Embryonic facial prominence (tissue), 1 donor: ENCODE data around the gene MYO9B.
A peak's percentile ranks its signal among the peaks of the same experiment; 100 is the strongest.
"Not testable (repeated sequence)": the region's sequence is repeated elsewhere in the genome, so short reads cannot be mapped to it uniquely, and the experiment has no call there.

Source experiments
- DNase-seq: peaks from one replicate; pipeline ENCODE4 v3.0.0-alpha.2; 2016; ENCODE audit errors: extremely low spot score

Gene MYO9B

DNA sequence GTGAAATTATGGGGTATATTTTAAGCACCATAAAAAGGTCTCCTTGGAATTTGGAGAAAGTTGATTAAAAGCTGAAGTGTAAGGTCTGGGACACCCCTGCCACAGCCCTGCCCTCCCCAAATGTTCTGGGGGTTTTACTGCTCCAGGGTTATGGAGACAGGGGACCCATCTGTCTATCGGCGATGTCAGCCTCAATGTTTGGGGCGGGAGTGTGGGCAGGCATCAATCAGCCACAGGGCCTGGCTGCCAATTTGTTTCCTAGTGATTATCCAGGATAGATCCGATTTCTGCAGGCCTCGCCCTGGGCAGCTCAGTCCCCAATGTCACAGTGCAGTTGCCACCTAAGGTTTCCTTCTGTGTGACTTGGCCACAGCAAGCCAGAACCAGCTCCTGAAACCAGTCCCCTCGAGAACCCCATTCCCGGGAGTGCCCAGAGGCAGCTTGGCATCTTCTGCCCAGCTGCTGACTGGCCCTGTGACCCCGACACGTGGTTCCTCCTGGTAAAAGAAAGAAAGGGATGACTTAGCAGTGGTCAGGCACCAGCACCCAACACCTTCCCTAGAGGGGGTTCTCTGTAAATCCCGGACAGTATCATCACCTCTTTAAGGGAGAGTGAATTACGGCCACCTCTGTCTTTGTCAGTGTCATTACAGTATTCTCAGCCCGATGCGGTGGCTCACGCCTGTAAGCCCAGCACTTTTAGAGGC is 41.6 kb downstream of the MYO9B start:
- DNase-seq: no peak

DNA sequence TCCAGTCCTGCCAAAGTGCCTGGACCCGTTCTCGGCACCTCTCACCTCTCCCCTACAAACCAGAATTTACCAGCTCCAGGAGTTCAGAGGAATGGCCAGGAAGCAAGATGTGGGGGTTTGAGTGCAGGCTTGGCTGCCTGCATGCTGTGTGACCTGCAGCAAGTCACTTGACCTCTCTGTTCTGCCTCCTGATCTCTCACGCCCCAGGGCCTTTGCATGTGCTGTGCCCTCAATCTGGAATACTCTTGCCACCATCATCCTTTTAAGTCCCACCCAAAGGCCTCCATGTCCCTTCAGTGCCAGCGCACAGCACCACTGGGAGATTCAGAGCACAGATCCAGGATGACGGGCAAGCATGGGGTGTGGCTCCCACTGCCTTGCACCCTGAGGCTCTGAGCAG is 43.4 kb downstream of the MYO9B start:
- DNase-seq: no peak

DNA sequence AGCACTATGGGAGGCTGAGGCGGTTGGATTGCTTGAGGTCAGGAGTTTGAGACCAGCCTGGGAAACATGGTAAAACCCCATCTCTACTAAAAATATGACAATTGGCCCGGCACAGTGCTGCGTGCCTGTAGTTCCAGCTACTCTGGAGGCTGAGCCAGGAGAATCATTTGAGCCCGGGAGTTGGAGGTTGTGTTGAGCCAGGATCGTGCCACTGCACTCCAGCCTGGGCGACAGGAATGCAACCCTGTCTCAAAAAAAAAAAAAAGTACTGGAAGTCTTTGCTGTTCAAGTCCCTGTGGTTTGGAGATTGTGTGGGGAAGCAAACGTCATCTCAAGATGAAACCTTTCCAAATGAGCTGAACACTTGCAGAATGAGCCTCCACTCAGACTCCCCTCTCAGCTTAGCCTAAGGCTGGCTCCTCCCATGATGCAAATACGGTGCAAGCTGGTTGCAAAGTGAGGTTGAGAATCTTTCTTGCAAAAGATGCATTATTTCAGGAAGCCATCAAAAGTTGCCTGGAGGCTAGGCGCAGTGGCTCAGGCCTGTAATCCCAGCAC is 46.2 kb downstream of the MYO9B start:
- DNase-seq: no peak

DNA sequence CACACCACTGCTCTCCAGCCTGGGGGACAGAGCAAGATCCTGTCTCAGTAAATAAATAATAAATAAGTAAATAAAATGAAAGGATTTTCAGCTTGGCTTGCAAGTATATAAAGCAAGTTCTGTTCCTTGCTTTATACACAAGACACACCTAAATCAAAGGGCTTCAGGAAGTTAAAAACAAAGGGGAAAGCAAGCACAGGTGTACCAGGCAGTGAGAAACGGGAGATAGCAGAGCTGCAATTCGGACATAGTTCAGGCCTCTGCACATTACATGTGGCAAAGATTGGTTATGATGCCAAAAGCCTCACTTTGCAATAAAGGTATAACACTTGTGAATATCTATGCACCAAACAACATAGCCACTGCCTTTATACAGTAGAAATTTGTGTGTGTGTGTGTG is 47.5 kb downstream of the MYO9B start:
- DNase-seq: no peak

DNA sequence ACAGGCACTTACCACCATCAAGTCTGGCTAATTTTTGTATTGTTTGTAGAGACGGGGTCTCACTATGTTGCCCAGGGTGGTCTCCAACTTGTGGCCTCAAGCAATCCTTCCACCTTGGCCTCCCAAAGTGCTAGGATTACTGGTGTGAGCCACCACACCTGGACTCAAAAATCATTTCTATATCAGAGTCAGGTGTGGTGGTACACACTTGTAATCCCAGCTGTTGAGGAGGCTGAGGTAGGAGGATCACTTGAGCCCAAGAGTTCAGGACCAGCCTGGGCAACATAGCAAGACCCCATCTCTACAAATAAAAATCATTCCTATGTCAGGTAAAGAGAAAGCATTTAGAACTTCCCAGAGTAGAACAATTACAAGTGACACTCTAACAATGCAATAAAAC is 48.4 kb downstream of the MYO9B start:
- DNase-seq: no peak

DNA sequence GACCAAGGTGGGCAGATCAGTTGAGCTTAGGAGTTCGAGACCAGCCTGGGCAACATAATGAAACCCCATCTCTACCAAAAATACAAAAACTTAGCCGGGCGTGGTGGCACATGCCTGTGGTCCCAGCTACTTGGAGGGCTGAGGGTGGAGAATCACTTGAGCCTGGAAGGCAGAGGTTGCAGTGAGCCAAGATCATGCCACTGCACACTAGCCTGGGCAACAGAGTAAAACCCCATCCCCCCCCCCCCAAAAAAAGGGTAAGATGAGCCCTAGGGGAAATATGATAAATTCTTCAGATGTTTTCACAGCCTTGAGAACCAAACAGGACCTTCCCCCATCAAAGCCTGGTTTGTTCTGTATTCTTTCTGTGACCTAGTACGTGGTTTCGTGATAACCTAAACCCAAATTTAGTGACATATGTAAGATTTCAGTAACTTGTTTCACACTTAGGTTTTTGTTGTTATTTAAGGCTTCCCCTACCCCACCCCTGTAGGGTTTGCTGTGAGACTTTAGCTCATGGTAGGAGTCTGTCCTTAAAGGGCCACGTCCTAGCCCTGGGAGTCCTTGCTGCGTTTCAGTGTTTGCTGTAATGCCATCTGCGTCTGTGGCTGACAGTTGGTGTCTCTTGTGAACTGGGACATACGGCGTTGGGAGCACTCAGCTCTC is 49.6 kb downstream of the MYO9B start:
- DNase-seq: no peak

DNA sequence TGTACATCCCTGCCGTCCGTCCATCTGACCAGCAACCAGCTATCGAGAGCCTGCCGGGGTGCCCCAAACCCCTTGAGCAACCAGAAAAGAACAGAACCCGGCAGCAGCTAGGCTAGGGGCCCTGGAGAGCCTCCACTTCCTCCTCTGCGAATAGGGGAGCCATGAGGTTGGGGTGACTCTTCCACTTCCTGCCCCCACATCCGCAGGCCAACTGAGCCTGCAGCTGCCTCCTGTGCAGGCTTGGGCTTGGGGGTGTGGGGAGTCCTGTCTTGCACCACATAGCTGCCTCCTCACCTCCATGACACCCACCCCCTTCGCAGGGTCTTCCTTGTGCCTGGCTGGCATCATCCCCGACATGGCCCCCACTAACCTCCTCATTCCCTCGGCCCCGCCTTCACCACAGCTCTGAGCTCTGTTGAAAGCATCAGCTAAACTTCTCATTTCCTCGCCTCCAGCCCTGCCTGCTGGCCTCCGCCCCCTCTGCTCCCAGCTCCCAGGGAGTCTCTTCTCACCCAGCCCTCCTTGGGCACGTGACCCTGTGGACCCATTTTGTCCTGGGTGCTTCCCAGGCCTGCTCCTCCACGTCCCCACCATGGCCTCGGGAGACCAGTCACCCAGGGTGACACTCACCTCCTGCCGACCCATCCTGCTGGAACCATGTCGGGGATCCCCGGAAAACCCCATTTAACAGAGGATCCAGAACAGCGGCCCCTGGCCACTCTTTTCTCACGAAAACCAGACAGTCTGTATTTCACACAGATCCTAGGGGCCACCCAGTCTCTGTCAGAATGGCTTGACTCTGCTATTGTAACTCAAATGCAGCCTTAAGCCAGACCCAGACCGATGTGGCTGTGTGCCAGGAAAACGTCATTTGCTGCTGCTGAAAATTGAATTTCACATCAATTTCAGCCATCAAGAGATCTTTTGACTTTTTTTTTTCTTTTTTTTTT is 50.4 kb downstream of the MYO9B start:
- DNase-seq: no peak

DNA sequence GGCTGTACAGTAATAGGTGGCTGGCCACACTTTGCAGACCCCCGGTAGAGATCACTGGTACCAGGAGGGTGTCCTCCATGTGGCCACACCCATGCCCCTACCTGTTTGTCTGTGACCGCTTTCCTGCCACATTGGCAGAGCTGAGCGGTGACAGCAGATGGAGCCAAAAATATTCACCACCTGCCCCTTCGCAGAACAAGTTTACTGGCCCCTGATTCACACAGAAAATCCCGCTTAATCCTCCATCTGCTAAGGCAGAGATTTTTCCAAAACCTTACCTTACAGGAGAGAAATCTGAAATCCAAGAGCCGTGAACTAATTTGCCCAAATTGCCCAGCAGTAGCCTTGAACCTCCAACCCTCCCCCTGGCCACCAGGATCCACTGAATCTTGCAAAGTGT is 52.1 kb downstream of the MYO9B start:
- no peak for DNase-seq

DNA sequence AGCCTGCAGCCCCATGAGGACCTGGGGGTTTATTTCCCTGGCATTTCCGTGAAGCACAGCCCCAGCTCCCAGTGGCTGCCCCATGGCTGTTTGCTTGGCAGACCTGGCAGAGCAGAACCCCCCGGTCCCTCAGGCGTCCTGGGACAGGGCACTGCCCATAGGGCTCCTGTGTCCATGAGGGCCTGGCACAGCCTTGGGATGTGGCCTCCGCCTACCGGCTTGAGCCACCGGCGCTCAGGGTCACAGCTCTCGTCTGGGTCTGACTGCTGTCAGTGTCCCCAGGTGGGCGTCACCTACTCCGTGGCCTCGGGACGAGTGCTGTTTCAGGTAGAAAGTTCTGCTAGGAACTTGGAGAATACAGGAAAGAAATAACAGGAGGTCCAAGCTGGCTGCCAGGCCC is 52.8 kb downstream of the MYO9B start:
- no peak for DNase-seq

DNA sequence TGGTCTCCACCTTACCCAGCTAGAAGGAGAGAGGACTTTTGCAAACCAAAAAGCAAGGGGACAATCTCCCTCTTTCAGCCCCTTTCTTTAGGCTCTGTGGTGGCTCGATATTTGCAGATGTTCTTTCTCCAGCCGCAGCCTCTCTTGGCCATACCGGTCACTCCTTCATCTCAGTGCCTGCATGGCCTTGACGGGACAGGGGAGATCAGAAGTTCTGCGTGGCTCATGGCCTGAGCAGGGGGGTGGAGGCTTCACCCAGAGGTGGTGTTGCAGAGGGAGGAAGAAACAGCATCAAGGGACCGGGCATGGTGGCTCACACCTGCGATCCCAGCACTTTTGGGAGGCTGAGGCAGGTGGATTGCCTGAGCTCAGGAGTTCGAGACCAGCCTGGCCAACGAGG is 53.2 kb downstream of the MYO9B start:
- no peak for DNase-seq

DNA sequence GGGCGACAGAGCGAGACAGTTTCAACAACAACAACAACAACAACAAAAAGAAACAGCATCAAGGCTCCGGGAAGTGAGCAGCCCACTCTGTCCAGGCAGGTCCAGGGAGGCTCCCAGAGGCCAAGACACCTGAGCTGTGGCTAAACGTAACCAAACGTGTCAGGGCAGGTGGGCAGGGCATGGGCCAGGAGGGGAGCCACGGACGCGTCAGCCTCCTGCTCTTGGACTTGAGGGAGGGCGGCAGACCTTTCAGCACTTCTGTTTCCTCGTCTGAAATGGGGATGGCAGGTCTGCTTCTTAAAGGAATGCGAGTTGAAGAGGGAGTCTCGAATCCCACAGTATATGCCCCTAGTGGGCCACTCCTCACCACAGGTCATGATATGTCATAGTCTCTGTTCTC is 53.8 kb downstream of the MYO9B start:
- DNase-seq: no peak

DNA sequence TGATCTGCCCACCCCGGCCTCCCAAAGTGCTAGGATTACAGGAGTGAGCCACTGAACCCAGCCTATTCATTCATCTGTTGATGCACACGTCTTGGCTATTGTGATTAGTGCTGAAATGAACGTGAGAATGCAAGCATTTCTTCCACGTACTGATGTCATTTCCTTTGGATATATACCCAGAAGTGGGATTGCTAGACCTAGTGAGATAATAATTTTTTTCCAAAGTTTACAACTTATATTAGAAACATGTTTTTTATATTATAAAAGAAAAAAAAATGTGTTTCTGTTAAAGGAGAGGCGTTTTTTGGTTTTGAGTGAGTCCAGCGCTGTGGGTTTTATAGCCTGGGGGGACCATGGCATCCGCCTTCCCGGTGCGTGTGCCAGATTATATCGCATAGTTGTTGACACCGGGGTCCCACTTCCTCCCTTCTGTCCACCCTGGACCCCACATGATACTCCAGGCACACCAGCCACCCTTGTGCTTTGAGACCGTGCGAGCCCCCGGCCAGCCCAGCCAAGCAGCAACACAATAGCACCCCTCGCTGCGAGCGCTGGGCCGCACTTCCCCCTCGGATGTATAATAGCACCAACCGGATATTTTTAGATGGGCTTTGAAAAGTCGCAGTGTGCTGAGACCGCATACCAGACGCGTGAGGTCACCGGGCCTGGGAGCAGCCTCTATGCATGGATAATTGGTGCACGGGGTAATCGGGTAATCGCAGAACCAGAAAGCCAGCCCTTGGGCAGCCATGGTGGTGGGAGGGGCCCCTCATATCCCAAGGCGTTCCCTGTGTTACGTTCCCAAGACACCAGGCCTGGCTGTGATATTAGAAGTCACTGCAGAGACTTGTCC is 59.6 kb downstream of the MYO9B start:
- DNase-seq: peak; percentile 97

DNA sequence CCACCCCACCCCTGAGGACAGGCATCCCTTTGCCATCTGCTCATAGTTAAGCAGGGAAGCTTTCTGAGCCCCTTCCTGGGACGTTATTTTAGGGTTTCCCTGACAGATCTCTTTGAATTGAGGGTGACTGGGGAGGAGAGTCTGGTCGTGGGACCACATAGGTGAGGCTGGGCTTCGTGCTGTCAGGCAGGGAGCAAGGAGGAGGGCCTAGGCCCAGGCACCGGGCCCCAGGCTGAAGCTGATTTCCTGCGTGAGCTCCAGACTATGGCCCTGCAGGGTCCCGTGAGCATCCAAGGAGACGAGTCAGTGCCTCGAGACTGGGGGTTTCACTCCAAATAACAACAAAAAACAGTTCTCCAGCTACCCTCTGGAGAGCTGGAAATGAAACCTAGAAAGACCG is 60.4 kb downstream of the MYO9B start:
- no peak for DNase-seq

DNA sequence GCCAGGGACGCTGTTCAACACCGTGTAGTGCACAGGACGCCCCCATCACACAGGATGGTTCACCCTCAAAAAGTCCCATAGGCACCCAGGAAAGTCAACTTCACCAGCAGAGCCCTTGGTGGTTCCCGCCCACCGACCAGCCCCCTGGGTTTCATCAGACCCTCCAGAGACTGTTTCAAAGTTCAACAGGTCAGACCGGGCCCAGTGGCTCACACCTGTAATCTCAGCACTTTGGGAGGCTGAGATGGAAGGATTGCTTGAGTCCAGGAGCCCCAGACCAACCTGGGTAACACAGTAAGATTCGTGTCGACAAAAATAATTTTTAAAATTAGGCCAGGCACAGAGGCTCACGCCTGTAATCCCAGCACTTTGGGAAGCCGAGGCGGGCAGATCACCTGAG is 61.0 kb downstream of the MYO9B start:
- DNase-seq: no peak

DNA sequence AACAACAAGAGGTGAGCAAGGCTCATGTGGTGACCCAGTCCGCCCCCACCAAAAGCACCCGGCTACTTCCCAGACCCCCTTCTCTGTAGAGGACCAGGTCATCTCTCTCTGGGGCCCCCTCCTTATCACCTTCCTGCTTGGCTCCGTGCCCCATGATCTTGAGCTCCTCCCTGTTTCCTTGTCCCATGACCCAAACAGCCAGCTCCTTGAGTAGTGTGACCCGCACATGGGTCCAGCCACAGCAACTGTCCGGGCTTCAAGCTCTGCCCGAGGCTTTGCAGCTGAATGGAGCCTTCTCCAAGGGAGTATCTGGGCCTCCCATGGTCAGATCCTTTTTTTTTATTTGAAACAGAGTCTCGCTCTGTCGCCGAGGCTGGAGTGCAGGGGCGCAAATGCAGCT is 61.8 kb downstream of the MYO9B start:
- DNase-seq: no peak

DNA sequence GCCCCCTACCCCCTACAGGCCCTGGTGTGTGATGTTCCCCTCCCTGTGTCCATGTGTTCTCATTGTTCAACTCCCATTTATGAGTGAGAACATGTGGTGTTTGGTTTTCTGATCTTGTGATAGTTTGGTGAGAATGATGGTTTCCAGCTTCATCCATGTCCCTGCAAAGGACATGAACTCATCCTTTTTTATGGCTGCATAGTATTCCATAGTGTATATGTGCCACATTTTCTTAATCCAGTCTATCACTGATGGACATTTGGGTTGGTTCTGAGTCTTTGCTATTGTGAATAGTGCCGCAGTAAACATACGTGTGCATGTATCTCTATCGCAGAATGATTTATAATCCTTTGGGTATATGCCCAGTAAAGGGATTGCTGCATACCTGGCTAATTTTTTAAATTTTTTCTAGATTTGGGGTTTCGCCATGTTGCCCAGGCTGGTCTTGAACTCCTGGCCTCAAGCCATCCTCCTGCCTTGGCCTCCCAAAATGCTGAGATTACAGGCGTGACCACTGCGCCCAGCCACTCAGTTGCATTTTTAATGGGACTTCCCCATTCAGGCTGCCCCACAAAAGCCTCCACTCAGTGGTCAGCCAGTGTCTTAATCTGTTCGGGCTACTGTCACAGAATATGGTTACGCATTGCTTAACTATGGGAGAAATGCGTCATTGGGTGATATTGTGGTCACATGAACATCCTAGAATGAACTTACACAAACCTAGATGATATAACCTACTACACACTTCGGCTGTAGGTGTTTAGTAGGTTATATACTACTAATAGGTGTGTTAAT is 62.7 kb downstream of the MYO9B start:
- not testable (repeated sequence) for DNase-seq

DNA sequence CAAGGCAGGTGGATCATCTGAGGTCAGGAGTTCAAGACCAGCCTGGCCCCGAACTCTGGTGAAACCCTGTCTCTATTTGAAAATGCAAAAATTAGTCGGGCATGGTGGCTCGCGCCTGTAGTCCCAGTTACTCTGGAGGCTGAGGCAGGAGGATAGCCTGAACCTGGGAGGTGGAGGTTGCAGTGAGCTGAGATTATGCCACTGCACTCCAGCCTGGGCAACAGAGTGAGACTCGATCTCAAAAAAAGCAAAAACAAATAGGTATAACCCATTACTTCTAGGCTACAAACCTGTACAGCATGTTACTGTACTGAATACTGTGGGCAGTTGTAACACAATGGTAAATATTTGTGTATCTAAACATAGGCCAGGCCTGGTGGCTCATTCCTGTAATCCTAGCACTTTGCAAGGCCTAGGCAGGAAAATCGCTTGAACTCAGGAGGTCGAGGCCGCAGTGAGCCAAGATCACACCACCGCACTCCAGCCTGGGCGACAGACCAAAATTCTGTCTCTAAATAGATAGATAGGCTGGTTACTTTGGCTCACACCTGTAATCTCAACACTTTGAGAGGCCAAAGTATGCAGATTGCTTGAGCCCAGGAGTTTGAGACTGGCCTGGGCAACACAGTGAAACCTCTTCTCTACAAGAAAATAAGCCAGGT is 63.5 kb downstream of the MYO9B start:
- DNase-seq: no peak

DNA sequence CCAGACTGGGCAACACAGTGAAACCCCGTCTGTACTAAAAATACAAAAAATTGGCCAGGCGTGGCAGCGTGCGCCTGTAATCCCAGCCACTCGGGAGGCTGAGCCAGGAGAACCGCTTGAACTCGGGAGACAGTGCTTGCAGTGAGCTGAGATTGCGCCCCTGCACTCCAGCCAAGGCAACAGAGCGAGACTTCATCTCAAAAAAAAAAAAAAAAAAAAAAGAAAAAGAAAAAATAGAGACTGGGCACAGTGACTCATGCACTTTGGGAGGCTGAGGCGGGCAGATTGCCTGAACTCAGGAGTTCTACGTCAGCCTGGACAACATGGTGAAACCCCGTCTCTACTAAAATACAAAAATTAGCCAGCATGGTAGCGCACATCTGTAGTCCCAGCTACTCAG is 69.2 kb downstream of the MYO9B start:
- DNase-seq: not testable (repeated sequence)

DNA sequence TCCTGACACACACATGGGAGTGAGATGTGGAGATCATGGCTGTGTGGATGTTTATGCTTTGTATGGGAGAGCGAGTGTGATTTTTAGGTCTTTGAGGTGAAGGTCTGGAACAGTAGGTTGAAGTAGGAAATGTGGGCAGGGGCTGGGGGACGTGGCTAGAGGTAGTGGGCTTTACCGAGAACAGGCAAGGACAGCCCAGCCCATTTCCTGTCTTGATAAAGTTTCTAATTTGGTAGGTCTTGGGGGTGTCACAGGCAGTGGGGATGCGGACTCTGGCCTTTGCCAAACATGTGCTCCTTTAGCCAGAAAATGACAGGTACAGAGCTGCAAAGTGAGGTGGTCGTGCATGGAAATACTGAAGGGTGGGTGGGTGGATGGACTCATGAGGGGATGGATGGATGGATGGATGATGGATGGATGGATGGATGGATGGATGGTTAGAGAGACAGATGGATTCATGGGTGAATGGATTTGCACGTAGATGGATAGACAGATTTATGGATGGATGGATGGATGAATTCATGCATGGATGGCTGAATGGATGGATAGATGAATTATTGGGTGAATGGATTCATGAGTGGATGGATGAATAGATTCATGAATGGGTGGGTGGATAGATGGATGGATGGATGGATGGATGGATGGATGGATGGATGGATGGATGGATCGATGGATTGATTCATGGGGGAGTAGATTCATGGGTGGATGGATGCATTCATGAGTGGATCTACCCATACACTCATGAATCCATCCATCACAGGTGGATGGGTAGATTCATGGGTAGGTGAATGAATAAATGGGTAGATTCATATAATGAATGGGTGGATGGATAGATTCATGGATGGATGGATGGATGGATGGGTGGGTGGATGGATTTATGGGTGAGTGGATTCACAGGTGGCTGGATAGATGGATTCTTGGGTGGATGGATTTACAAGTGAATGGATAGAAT is 70.2 kb downstream of the MYO9B start:
- DNase-seq: no peak
